HepG2 (cell line): ENCODE results near the gene DOCK10. TPM values are rescaled to one million over a fixed set of nuclear protein-coding genes. Genes with fewer than 3 reads are reported as not detected.

Experiments used
- ATAC-seq: fragments of 200-7000 bp; cut with Tn5 transposase; 3 replicates; pipeline ENCODE4 v1.9.1; 2020; ENCODE audit warnings: mild to moderate bottlenecking, moderate library complexity
- BruUV-seq: library from RNA; stranded (reverse); fragments of 400-500 nt; replicated peaks from 2 replicates; lab custom pipeline; 2021; lab: Mats Ljungman, UMichigan
- CTCF ChIA-PET: fragments of 300-600 bp; formaldehyde crosslinking; extraction: SDS; loops from one replicate; lab custom pipeline; 2021; ENCODE audit warnings: low total read pairs, inconsistent platforms, low intra/inter-chr PET ratio; lab: Yijun Ruan, JAX
- POLR2A ChIA-PET: fragments of 350-600 bp; sonication (Branson Sonifier 250); formaldehyde crosslinking; loops from one replicate; lab custom pipeline; 2020; ENCODE audit warnings: antibody characterized with exemption, inconsistent platforms; lab: Yijun Ruan, JAX
- DNase-seq: peaks from one replicate; pipeline ENCODE4 v3.0.0-alpha.2; 2015; ENCODE audit warnings: low spot score
- FAIRE-seq: peaks from 3 replicates; lab custom pipeline; 2011; peaks lifted over from hg19 to GRCh38; lab: Jason Lieb, UNC
- H2AFZ ChIP-seq: one replicate; pipeline ENCODE4 v1.6.1; 2011; ENCODE audit warnings: low read length, inconsistent platforms
- H3K27ac ChIP-seq: fragments of 300-600 bp; 3 replicates; pipeline ENCODE4 v1.8.0; 2011; ENCODE audit warnings: mixed run types, mild to moderate bottlenecking, mixed read lengths, low read length, inconsistent platforms; ENCODE audit not compliant: insufficient read depth; ENCODE audit errors: extremely low read length
- H3K27me3 ChIP-seq, 2 experiments: fragments of 200-600 bp in 1 of 2; 2 replicates in 1 of 2; 3 replicates in 1 of 2; pipeline versions ENCODE4 v1.6.0 to v1.8.0; 2011; ENCODE audit warnings: low read length in 2 of 2, mild to moderate bottlenecking in 2 of 2, moderate library complexity in 2 of 2, inconsistent platforms in 1 of 2; ENCODE audit not compliant: insufficient read depth in 2 of 2, control insufficient read depth in 1 of 2
- H3K36me3 ChIP-seq, 2 experiments: fragments of 200-600 bp in 1 of 2; replicated peaks in 1 of 2; 2 replicates in 1 of 2; 3 replicates in 1 of 2; pipeline versions ENCODE4 v1.5.1 to v1.8.0; 2011; ENCODE audit warnings: low read length in 2 of 2, inconsistent platforms in 1 of 2; ENCODE audit not compliant: insufficient read depth in 2 of 2, control insufficient read depth in 1 of 2
- H3K4me1 ChIP-seq: 2 replicates; pipeline ENCODE4 v1.5.1; 2012; ENCODE audit warnings: low read length, inconsistent platforms; ENCODE audit not compliant: insufficient read depth
- H3K4me2 ChIP-seq: 2 replicates; pipeline ENCODE4 v1.6.0; 2011; ENCODE audit warnings: low read depth, low read length, inconsistent platforms
- H3K4me3 ChIP-seq, 3 experiments: fragments of 200-600 bp in 1 of 3; sonication (generic), shearing (Covaris generic) in 1 of 3; replicated peaks in 1 of 3; 2 replicates each; pipeline ENCODE4 v1.5.1; 2011 to 2016; ENCODE audit warnings: low read length in 3 of 3, inconsistent platforms in 2 of 3, low read depth in 2 of 3, mild to moderate bottlenecking in 2 of 3, control low read depth in 1 of 3, mixed read lengths in 1 of 3; ENCODE audit not compliant: insufficient read depth in 1 of 3
- H3K79me2 ChIP-seq: one replicate; pipeline ENCODE4 v1.6.1; 2011; ENCODE audit warnings: low read length, inconsistent platforms; ENCODE audit not compliant: insufficient read depth
- H3K9ac ChIP-seq: 2 replicates; pipeline ENCODE4 v1.6.0; 2011; ENCODE audit warnings: mild to moderate bottlenecking, low read depth, low read length, inconsistent platforms; ENCODE audit not compliant: insufficient read depth
- H3K9me3 ChIP-seq: 2 replicates; pipeline ENCODE4 v1.5.1; 2012; ENCODE audit warnings: mild to moderate bottlenecking, low read length
- H4K20me1 ChIP-seq: 2 replicates; pipeline ENCODE4 v1.6.0; 2011; ENCODE audit warnings: inconsistent platforms, mild to moderate bottlenecking, low read length, moderate library complexity; ENCODE audit not compliant: insufficient read depth
- CSRNP2 ChIP-seq: sonication (generic); formaldehyde crosslinking; conservative IDR thresholded peaks from 2 replicates; pipeline ENCODE4 v1.8.0; 2022; ENCODE audit warnings: low read depth, missing genetic modification reagents
- DNMT1 ChIP-seq: sonication (generic); formaldehyde crosslinking; IDR thresholded peaks from 2 replicates; pipeline ENCODE4 v1.5.1; 2020; ENCODE audit warnings: mild to moderate bottlenecking, missing genetic modification reagents
- FOXK2 ChIP-seq: fragments of 450-650 bp; IDR thresholded peaks from 2 replicates; pipeline ENCODE4 v1.6.1; 2016
- HOXA9 ChIP-seq: sonication (generic); formaldehyde crosslinking; IDR thresholded peaks from 2 replicates; pipeline ENCODE4 v1.8.1; 2022; ENCODE audit warnings: missing genetic modification reagents, mild to moderate bottlenecking, moderate library complexity, borderline replicate concordance
- MNT ChIP-seq: fragments of 450-650 bp; IDR thresholded peaks from 2 replicates; pipeline ENCODE4 v1.6.1; 2016
- POLR2G ChIP-seq: fragments of 200-400 bp; formaldehyde crosslinking; IDR thresholded peaks from 2 replicates; pipeline ENCODE4 v1.6.1; 2018; ENCODE audit warnings: mild to moderate bottlenecking, low read depth, low read length, moderate library complexity
- SCMH1 ChIP-seq: sonication (generic); formaldehyde crosslinking; IDR thresholded peaks from 2 replicates; pipeline ENCODE4 v1.9.0; 2021; ENCODE audit warnings: missing genetic modification reagents, mild to moderate bottlenecking, borderline replicate concordance
- THRA ChIP-seq: sonication (generic); formaldehyde crosslinking; IDR thresholded peaks from 2 replicates; pipeline ENCODE4 v1.4.0; 2020; ENCODE audit warnings: missing genetic modification reagents, borderline replicate concordance
- XRCC5 ChIP-seq: fragments of 200-400 bp; formaldehyde crosslinking; optimal IDR thresholded peaks from 2 replicates; pipeline ENCODE3; 2017; ENCODE audit warnings: mild to moderate bottlenecking, low read length
- ZFP41 ChIP-seq: sonication (generic); formaldehyde crosslinking; IDR thresholded peaks from 2 replicates; pipeline ENCODE4 v1.4.0; 2020; ENCODE audit warnings: mild to moderate bottlenecking, missing genetic modification reagents, borderline replicate concordance
- ZNF570 ChIP-seq: sonication (generic); formaldehyde crosslinking; IDR thresholded peaks from 2 replicates; pipeline ENCODE4 v1.4.0; 2020; ENCODE audit warnings: mild to moderate bottlenecking, missing genetic modification reagents, borderline replicate concordance
- ZNF607 ChIP-seq: sonication (generic); formaldehyde crosslinking; IDR thresholded peaks from 2 replicates; pipeline ENCODE4 v1.5.1; 2020; ENCODE audit warnings: missing genetic modification reagents, mild to moderate bottlenecking, borderline replicate concordance
- ZNF615 ChIP-seq: sonication (generic); formaldehyde crosslinking; IDR thresholded peaks from 2 replicates; pipeline ENCODE4 v1.5.0; 2020; ENCODE audit warnings: mild to moderate bottlenecking, missing genetic modification reagents, borderline replicate concordance
- WGBS: methylation state at CpG from one replicate; pipeline ENCODE4 v1.1.6; 2017; ENCODE audit warnings: low lambda C conversion rate; 5-methylcytosine and 5-hydroxymethylcytosine counted together
- in situ Hi-C: cut with HindIII; loops from 2 replicates; pipeline ENCODE4 v1.10.0; 2017; ENCODE audit warnings: low pct_unique_long_range_greater_than_20kb; ENCODE audit not compliant: extremely low pct_ligation_motif_present
- intact Hi-C: fragments of 100-400 bp; cut with micrococcal nuclease; formaldehyde crosslinking; loops from one replicate; pipeline ENCODE4 v1.10.0; 2022; ENCODE audit not compliant: unreplicated experiment
- polyA plus RNA-seq, 8 experiments: library from polyadenylated mRNA; depleted of rRNA in 3 of 8; stranded (reverse) in 7 of 8; unstranded in 1 of 8; fragments of >200 nt; fragmentation: Illumina TruSeq in 4 of 8; extraction: Trizol in 4 of 8; gene quantifications; 2 replicates each; pipeline versions ENCODE4 v1.2.1 to v1.2.3, GENCODE V29; 2011 to 2016; ENCODE audit warnings: low read depth in 4 of 8, missing spikeins in 1 of 8, mixed read lengths in 1 of 8; ENCODE audit not compliant: insufficient read depth in 1 of 8
- total RNA-seq, 5 experiments: library from RNA; depleted of rRNA; stranded (reverse); fragments of >200 nt; fragmentation: Illumina TruSeq; extraction: Trizol; gene quantifications; 2 replicates each; pipeline ENCODE4 v1.2.3, GENCODE V29; 2016; ENCODE audit warnings: low read depth in 1 of 5
- TF ChIP-seq, protein P1 (sequence below): sonication (generic); formaldehyde crosslinking; IDR thresholded peaks from 2 replicates; pipeline ENCODE4 v1.9.0; 2021; ENCODE audit warnings: missing genetic modification reagents, mild to moderate bottlenecking, borderline replicate concordance
- TF ChIP-seq, protein P2 (sequence below): sonication (generic); formaldehyde crosslinking; IDR thresholded peaks from 2 replicates; pipeline ENCODE4 v1.5.1; 2020; ENCODE audit warnings: missing genetic modification reagents, mild to moderate bottlenecking, borderline replicate concordance

The DOCK10 gene
- total and polyA plus RNA-seq, 2 of the 13 experiments (the other 11 are each of a cell fraction or from before 2014, with no cell fraction given) = not detected

DNA sequence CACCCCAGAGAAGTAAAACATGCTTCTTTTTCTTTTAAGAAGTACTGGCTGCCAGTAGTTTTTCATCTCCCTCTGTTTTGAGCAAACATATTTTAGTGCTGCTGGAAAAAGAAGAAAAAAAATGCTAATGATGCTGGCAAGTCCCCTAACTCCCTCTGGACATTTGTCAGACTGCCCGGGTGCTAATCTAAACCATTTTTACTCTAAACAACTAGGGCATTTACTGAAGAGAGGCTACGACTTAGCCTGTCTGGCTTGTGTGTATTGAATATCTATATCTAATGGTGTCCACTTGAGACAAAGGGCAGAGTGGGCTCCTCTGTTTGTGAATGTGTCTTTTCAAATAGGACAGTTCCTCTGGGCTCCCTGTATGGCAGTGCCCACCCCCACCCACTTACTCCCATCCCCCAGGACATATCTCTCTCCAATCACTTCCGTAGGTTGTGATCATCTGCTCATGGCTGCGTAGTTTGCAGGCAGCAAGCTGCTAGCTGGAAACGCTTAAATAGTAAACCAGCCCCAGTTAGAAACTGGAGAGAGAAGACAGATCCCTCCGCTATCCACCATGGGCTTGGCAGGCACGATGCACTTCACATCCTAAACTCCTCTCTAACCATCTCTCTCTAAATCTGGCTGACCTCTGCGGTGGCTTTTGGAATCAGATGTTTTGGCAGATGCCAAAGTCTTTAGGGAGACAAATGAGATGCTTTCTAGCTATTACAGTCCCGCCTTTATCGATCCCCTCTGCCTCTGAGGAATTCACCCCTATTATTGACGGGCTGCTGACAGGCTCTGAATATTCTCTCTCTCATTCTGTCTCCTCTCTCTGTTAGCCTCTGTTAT lies 58.3 kb downstream of the DOCK10 start:
- DNase-seq = no peak
- Histone ChIP-seq H3K4me1 (no peaks in the 10 kb centered on the region), H3K9me3 (no peaks in the 10 kb centered on the region), H3K27ac (no peak overlapping the region), H3K4me3 (no peak overlapping the region), H3K4me2 (no peak overlapping the region), H3K9ac (no peak overlapping the region), H3K36me3 (no peaks in the 10 kb centered on the region), H3K27me3 (no peaks in the 10 kb centered on the region; a peak in 1 of 5 replicates), H3K79me2 (no peaks in the 10 kb centered on the region), H4K20me1 (no peaks in the 10 kb centered on the region), H2AFZ (no peak overlapping the region)
- no TSS peak for BruUV-seq
- 30% methylated on average over 11 of the region's 11 CpGs for WGBS
- no peak for FAIRE-seq
- POLR2A ChIA-PET = no interaction called here
- no peak for ATAC-seq
- in situ Hi-C loops (no loop called here), intact Hi-C loops (no loop called here)
- CTCF ChIA-PET = no interaction called here
- TF ChIP-seq MNT (no peak), POLR2G (no peak), XRCC5 (no peak), THRA (CRISPR knock-in tag) (no peak), FOXK2 (no peak), ZFP41 (CRISPR knock-in tag) (no peak), SCMH1 (CRISPR knock-in tag) (no peak), DNMT1 (CRISPR knock-in tag) (no peak), ZNF615 (CRISPR knock-in tag) (no peak), ZNF570 (no peak), ZNF607 (CRISPR knock-in tag) (no peak), CSRNP2 (CRISPR knock-in tag) (no peak), HOXA9 (no peak)
- TF ChIP-seq, protein P1, sequence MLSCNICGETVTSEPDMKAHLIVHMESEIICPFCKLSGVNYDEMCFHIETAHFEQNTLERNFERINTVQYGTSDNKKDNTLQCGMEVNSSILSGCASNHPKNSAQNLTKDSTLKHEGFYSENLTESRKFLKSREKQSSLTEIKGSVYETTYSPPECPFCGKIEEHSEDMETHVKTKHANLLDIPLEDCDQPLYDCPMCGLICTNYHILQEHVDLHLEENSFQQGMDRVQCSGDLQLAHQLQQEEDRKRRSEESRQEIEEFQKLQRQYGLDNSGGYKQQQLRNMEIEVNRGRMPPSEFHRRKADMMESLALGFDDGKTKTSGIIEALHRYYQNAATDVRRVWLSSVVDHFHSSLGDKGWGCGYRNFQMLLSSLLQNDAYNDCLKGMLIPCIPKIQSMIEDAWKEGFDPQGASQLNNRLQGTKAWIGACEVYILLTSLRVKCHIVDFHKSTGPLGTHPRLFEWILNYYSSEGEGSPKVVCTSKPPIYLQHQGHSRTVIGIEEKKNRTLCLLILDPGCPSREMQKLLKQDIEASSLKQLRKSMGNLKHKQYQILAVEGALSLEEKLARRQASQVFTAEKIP (CRISPR knock-in tag) = no peak
- TF ChIP-seq, protein P2, sequence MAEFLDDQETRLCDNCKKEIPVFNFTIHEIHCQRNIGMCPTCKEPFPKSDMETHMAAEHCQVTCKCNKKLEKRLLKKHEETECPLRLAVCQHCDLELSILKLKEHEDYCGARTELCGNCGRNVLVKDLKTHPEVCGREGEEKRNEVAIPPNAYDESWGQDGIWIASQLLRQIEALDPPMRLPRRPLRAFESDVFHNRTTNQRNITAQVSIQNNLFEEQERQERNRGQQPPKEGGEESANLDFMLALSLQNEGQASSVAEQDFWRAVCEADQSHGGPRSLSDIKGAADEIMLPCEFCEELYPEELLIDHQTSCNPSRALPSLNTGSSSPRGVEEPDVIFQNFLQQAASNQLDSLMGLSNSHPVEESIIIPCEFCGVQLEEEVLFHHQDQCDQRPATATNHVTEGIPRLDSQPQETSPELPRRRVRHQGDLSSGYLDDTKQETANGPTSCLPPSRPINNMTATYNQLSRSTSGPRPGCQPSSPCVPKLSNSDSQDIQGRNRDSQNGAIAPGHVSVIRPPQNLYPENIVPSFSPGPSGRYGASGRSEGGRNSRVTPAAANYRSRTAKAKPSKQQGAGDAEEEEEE (CRISPR knock-in tag) = no peak
